Measurements from ENCODE around the gene FMN2. TPM values are rescaled to one million over a fixed set of nuclear protein-coding genes. Genes with fewer than 3 reads are reported as not detected.

The FMN2 gene
- total RNA-seq, 1 donor from 2014 or later = 0.52 TPM

- intact Hi-C loops (cut with DNase I) = no loop called here
- no peak for TF ChIP-seq CTCF (IDR thresholded peaks at IDR 0.05)
- no peak overlapping the region for H3K27ac ChIP-seq
- H3K36me3 ChIP-seq = no peaks in the 10 kb centered on the region
- no peaks in the 10 kb centered on the region for H3K27me3 ChIP-seq
- H3K9me3 ChIP-seq = no peaks in the 10 kb centered on the region
- no peak overlapping the region for H3K4me3 ChIP-seq
- DNase-seq (no peak), ATAC-seq (no peak)
- no peaks in the 10 kb centered on the region for H3K4me1 ChIP-seq
These were observed 16.8 kb upstream of the FMN2 start for GRCh38 chr1:240074908-240075307.

- intact Hi-C loops (cut with DNase I) = no loop called here
- H3K4me1 ChIP-seq = no peaks in the 10 kb centered on the region
- H3K27ac ChIP-seq = no peak overlapping the region
- TF ChIP-seq CTCF (IDR thresholded peaks at IDR 0.05) = no peak
- H3K4me3 ChIP-seq = no peak overlapping the region
- DNase-seq = no peak
- no peaks in the 10 kb centered on the region for H3K9me3 ChIP-seq
- H3K27me3 ChIP-seq = peaks cover 6% of the 10 kb centered on the region
- no peaks in the 10 kb centered on the region for H3K36me3 ChIP-seq
- no peak for ATAC-seq
These were observed 7.3 kb upstream of the FMN2 start for GRCh38 chr1:240084337-240084736.

- peaks cover 10% of the 10 kb centered on the region for H3K27me3 ChIP-seq
- H3K9me3 ChIP-seq = no peaks in the 10 kb centered on the region
- no peak for TF ChIP-seq CTCF (IDR thresholded peaks at IDR 0.05)
- no peaks in the 10 kb centered on the region for H3K4me1 ChIP-seq
- ATAC-seq (no peak), DNase-seq (no peak)
- no peak overlapping the region for H3K27ac ChIP-seq
- H3K4me3 ChIP-seq = no peak overlapping the region
- intact Hi-C loops (cut with DNase I) = no loop called here
- no peaks in the 10 kb centered on the region for H3K36me3 ChIP-seq
These were observed 6.9 kb upstream of the FMN2 start for GRCh38 chr1:240084749-240085148.

- ATAC-seq (no peak), DNase-seq (no peak)
- Histone ChIP-seq H3K36me3 (no peaks in the 10 kb centered on the region), H3K9me3 (no peaks in the 10 kb centered on the region), H3K27me3 (peaks cover 29% of the 10 kb centered on the region), H3K4me3 (no peak overlapping the region), H3K27ac (no peak overlapping the region), H3K4me1 (peaks cover 2% of the 10 kb centered on the region)
- TF ChIP-seq CTCF (IDR thresholded peaks at IDR 0.05) = no peak
- intact Hi-C loops (cut with DNase I) = no loop called here
These were observed 5.0 kb upstream of the FMN2 start for GRCh38 chr1:240086726-240087125.

GRCh38 chr1:240090014-240090413 lies 1.7 kb upstream of the FMN2 start:
- intact Hi-C loops (cut with DNase I) = no loop called here
- Histone ChIP-seq H3K36me3 (no peaks in the 10 kb centered on the region), H3K4me3 (no peak overlapping the region), H3K27me3 (peaks cover 60% of the 10 kb centered on the region), H3K27ac (no peak overlapping the region), H3K9me3 (no peaks in the 10 kb centered on the region), H3K4me1 (peaks cover 9% of the 10 kb centered on the region)
- DNase-seq (no peak), ATAC-seq (no peak)
- TF ChIP-seq CTCF (IDR thresholded peaks at IDR 0.05) = no peak

- Histone ChIP-seq H3K36me3 (no peaks in the 10 kb centered on the region), H3K4me1 (peaks cover 9% of the 10 kb centered on the region), H3K27ac (no peak overlapping the region), H3K9me3 (no peaks in the 10 kb centered on the region), H3K4me3 (no peak overlapping the region), H3K27me3 (peaks cover 60% of the 10 kb centered on the region)
- DNase-seq (no peak), ATAC-seq (no peak)
- TF ChIP-seq CTCF (IDR thresholded peaks at IDR 0.05) = no peak
- intact Hi-C loops (cut with DNase I) = no loop called here
These were observed 604 bp upstream of the FMN2 start for GRCh38 chr1:240090957-240091600.
